ENCODE measurements around the gene HECW1.

DNA sequence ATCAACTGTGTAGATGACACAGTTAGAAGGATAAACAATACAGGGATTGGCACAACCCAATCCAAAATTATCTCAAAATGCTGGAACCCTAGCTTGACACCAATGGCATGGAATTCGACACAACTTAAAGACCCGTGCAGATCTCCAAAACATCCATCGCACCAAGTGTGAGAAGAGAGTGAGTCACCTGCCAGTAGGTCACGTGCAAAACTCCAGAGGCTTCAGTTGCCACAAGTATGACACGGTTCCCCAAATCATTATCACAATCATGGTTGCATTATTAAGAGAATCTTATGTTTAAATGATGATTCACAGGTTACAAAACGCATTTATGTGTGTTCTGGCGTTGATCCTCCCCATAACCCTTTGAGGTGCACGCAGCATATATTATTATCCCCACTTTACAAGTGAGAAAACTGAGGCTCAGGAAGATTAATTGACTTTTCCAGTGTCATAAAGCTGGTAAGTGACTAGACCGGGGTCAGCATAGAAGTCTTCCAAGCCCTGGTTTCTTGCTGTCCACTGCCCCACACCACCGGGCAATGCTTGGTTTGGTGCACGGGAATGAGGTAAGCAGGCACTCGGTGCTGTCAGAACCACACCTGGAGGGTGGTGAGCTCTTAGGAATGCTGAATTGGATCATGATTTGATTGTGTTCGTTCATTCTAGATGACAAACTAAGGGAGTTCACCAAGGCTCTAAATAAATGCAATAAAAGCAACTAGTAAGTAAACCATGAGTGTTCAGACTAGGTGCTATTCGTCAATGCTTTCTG is 446.9 kb downstream of the HECW1 start:
- TF ChIP-seq, protein P1, sequence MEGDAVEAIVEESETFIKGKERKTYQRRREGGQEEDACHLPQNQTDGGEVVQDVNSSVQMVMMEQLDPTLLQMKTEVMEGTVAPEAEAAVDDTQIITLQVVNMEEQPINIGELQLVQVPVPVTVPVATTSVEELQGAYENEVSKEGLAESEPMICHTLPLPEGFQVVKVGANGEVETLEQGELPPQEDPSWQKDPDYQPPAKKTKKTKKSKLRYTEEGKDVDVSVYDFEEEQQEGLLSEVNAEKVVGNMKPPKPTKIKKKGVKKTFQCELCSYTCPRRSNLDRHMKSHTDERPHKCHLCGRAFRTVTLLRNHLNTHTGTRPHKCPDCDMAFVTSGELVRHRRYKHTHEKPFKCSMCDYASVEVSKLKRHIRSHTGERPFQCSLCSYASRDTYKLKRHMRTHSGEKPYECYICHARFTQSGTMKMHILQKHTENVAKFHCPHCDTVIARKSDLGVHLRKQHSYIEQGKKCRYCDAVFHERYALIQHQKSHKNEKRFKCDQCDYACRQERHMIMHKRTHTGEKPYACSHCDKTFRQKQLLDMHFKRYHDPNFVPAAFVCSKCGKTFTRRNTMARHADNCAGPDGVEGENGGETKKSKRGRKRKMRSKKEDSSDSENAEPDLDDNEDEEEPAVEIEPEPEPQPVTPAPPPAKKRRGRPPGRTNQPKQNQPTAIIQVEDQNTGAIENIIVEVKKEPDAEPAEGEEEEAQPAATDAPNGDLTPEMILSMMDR (conservative IDR thresholded peaks at IDR 0.05), result no peak
- no peak for TF ChIP-seq EZH2 (IDR thresholded peaks at IDR 0.05; ENCODE audit: low read depth)

Data from PC-9 (cell line).